ENCODE results near the gene MGAT1.

- TF ChIP-seq POLR2A (IDR thresholded peaks at IDR 0.05; ENCODE audit: low read depth, low read length) = no peak
- TF ChIP-seq POLR2AphosphoS5 (IDR thresholded peaks at IDR 0.05; ENCODE audit: low read depth, low read length) = no peak
- no peak for TF ChIP-seq SPI1 (IDR thresholded peaks at IDR 0.05; ENCODE audit: low read depth, low read length)
- TF ChIP-seq TAF1 (IDR thresholded peaks at IDR 0.05; ENCODE audit: low read depth, low read length) = no peak
These were observed 59.9 kb downstream of the MGAT1 start for GRCh38 chr5:180742727-180743126.
